Mesenteric fat pad (tissue), 1 donor: ENCODE data around the gene FBXL4. TPM values are rescaled to one million over a fixed set of nuclear protein-coding genes. Genes with fewer than 3 reads are reported as not detected.
"Not testable (repeated sequence)": the region's sequence is repeated elsewhere in the genome, so short reads cannot be mapped to it uniquely, and the experiment has no call there.

Experiments used
- DNase-seq: peaks from one replicate; pipeline ENCODE4 v3.0.0-alpha.2; 2020; ENCODE audit warnings: low spot score
- total RNA-seq: library from RNA; stranded (reverse); fragmentation: NEBNext Ultra II Directional; extraction: Animal tissue kit (Norgen Biotek cat#: 25700); gene quantifications from one replicate; pipeline ENCODE4 v1.2.1, GENCODE V29; 2021
- donor health status: DM: yes; HTN: yes; CAD: no.

FBXL4 gene
- total RNA-seq, 1 donor from 2014 or later = 17.0 TPM

GRCh38 chr6:98946266-98946878, 1.4 kb downstream of the FBXL4 start:
- DNase-seq = no peak

GRCh38 chr6:98945311-98946115, 2.2 kb downstream of the FBXL4 start:
- no peak for DNase-seq

GRCh38 chr6:98944598-98945081, 3.1 kb downstream of the FBXL4 start:
- no peak for DNase-seq

GRCh38 chr6:98944168-98944567, 3.6 kb downstream of the FBXL4 start:
- DNase-seq = no peak

- no peak for DNase-seq
These were observed 5.4 kb downstream of the FBXL4 start for GRCh38 chr6:98942263-98942803.

GRCh38 chr6:98941319-98941718, 6.4 kb downstream of the FBXL4 start:
- DNase-seq = no peak

- DNase-seq = no peak
These were observed 10.4 kb downstream of the FBXL4 start for GRCh38 chr6:98937351-98937750.

GRCh38 chr6:98932381-98932780, 15.4 kb downstream of the FBXL4 start:
- DNase-seq = no peak

GRCh38 chr6:98931696-98932095, 16.1 kb downstream of the FBXL4 start:
- no peak for DNase-seq

GRCh38 chr6:98929498-98930060, 18.2 kb downstream of the FBXL4 start:
- no peak for DNase-seq

- DNase-seq = no peak
These were observed 19.1 kb downstream of the FBXL4 start for GRCh38 chr6:98928688-98929087.

- no peak for DNase-seq
These were observed 20.2 kb downstream of the FBXL4 start for GRCh38 chr6:98927534-98927933.

- no peak for DNase-seq
These were observed 21.9 kb downstream of the FBXL4 start for GRCh38 chr6:98925831-98926230.

- no peak for DNase-seq
These were observed 23.1 kb downstream of the FBXL4 start for GRCh38 chr6:98924647-98925046.

- no peak for DNase-seq
These were observed 26.8 kb downstream of the FBXL4 start for GRCh38 chr6:98920904-98921431.

GRCh38 chr6:98910946-98911345, 36.8 kb downstream of the FBXL4 start:
- DNase-seq = not testable (repeated sequence)

GRCh38 chr6:98909236-98909635, 38.5 kb downstream of the FBXL4 start:
- DNase-seq = no peak

- DNase-seq = not testable (repeated sequence)
These were observed 41.4 kb downstream of the FBXL4 start for GRCh38 chr6:98906342-98906741.

- no peak for DNase-seq
These were observed 42.0 kb downstream of the FBXL4 start for GRCh38 chr6:98905759-98906158.

- no peak for DNase-seq
These were observed 43.6 kb downstream of the FBXL4 start for GRCh38 chr6:98904096-98904495.

- DNase-seq = no peak
These were observed 47.0 kb downstream of the FBXL4 start for GRCh38 chr6:98900706-98901105.

GRCh38 chr6:98894810-98895209, 52.9 kb downstream of the FBXL4 start:
- DNase-seq = no peak
